HL-60/S4 treated with phorbol 12-myristate 13-acetate at 8.2 ng/mL for 4 days and 3 days (cell line): ENCODE data around the gene UNC119B.

Experiments
- in situ Hi-C: fragments of 300-500 bp; cut with MboI; formaldehyde crosslinking; loops from 2 replicates; pipeline ENCODE4 v1.15.0; 2022; ENCODE audit warnings: low sequenced_read_pairs

UNC119B gene

DNA sequence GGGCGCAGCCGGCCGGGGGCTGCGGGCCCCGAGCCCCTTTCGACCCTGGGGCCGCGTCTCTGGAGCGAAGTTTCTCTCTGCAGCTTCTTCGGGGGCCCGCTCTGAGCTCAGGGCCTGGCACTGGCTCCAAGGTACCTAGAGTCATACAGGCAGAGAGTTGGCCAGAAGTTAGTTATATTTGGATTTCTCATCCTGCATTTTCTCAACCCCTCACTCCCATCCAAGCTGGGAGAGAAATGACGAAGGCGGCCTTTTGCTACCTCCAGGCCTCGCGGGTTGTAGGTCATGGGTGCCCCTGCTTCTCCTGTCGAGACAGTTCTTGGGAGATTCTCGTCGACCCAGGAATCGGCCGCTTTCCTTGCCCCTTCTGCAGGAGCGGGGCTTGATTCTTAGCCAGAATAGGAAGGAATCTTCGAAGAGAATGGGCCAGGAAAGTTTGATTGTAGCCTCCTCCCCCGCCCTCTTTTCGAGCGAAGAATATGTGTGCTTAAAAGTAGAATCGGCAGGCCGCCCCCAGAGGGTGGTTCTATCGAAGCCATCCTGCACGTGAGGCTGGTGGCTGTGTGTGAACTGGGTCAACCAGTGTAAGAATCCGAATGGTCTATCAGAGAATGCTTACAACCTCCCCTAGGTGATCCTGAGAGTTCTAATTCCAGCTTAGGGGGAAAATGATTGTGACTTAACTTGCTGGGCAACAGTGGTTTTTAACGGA lies 22.5 kb upstream of the UNC119B start:
- in situ Hi-C loops = no loop called here

GRCh38 chr12:120688527-120689071 lies 21.7 kb upstream of the UNC119B start:
- in situ Hi-C loops = no loop called here

DNA sequence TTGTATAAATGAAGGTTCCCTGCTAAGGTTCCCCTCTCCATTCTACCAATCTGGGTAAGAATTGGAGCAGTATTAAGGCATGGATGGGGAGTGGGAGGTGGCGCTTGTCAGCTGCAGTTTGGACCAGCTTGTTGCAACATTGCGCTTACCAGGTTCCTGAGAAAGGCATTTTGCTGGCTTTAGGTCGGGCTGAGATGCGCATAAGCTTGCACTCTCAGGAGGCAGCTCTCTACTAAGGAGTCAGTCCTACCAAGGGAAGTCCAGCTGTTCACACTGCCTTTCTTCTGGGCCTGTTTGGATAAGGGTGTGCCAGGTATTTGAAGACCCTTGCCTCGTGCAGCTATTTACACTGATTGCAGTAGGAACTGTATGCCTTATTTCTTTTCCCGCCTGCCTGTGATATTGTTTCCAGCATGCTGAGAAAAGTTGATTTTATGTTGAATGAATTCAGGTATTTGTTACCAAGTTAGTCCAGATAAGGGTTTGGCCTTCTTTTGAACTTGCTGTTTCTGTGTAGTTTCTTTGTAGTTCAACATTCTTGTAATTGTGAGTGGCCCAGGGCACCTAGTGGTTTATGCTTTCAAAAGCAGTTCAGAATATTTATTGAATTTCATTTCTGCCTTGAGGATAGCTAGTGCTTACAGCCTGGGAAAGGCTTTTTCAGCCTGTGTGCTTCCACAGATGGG lies 20.7 kb upstream of the UNC119B start:
- in situ Hi-C loops = no loop called here

DNA sequence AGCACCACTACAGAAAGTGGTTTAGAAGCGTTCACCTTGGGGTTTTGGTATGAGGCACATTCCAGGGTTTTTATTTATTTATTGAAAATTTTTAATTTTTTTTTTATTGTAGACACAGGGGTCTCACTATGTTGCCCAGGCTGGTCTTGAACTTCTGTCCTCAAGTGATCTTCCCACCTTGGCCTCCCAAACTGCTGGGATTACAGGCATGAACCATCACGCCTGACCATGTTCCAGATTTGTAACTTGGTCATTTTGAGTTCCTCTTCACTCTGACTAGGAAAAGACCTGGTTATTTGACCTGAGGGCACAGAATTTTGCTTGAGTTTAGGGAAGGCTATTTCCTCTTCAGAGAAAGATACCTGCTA lies 20.2 kb upstream of the UNC119B start:
- in situ Hi-C loops = no loop called here

- in situ Hi-C loops = no loop called here
These were observed 19.3 kb upstream of the UNC119B start for GRCh38 chr12:120690978-120691377.

GRCh38 chr12:120692524-120693033 lies 17.7 kb upstream of the UNC119B start:
- in situ Hi-C loops = no loop called here

DNA sequence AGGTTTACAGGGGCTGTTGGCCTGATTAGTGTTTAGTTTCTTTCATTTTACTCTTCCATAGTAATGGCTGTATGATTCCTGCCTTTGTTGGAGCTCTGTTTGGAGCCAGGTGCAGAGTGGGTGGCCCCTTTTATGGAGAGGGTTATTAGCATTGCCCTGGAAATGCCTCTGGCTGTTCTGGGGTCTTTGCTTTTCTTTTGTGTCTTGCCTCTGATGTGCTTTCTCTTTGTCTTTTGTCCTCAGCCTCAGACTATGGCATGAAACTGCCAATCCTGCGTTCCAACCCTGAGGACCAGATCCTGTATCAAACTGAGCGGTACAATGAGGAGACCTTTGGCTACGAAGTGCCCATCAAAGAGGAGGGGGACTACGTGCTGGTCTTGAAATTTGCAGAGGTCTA lies 16.4 kb upstream of the UNC119B start:
- in situ Hi-C loops = no loop called here

- in situ Hi-C loops = no loop called here
These were observed 13.6 kb upstream of the UNC119B start for GRCh38 chr12:120696626-120697025.

- in situ Hi-C loops = no loop called here
These were observed 12.9 kb upstream of the UNC119B start for GRCh38 chr12:120697344-120697743.

- in situ Hi-C loops = no loop called here
These were observed 11.6 kb upstream of the UNC119B start for GRCh38 chr12:120698665-120699064.

- in situ Hi-C loops = no loop called here
These were observed 10.7 kb upstream of the UNC119B start for GRCh38 chr12:120699553-120699952.

DNA sequence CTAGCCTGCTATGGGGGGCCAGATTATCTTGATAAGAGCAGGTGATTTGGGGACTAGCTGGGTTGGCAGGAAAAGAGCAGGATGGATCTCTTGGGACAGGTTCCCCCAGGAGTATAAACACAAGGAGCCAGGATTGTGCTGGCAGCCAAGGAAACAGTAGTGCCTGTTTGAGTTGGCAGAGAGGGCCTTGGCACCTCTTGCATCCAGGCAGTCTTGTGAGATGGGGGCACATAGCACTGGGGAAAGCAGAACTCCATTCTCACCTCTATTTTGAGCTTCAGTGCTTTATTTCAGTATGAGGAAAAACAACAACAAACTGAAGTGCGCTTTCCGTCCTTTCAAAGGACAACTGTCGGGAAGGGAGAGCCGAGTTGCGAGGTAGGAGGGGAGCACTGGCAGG lies 9.4 kb upstream of the UNC119B start:
- in situ Hi-C loops = no loop called here

GRCh38 chr12:120702637-120703036 lies 7.6 kb upstream of the UNC119B start:
- in situ Hi-C loops = no loop called here

- in situ Hi-C loops = no loop called here
These were observed 6.8 kb upstream of the UNC119B start for GRCh38 chr12:120703311-120703942.

DNA sequence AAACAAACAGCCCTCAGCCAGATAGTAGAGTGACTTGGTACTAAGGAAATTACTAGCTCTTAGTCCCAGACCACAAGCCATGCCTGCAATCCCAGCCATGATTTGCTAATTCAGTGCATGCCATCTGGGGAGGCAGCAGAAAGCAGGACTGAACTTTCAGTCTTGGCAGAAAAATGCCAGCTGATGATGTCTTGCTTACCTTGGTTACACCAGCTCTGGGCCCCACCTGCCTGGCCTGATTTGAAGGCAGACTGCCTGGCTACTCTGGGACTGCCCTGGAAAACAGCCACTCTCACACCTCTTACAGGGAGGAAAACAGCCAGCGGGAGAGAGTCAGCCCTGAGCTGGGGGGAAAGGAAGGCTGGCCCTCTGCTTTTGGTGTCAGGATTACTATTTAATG lies 4.6 kb upstream of the UNC119B start:
- in situ Hi-C loops = no loop called here

DNA sequence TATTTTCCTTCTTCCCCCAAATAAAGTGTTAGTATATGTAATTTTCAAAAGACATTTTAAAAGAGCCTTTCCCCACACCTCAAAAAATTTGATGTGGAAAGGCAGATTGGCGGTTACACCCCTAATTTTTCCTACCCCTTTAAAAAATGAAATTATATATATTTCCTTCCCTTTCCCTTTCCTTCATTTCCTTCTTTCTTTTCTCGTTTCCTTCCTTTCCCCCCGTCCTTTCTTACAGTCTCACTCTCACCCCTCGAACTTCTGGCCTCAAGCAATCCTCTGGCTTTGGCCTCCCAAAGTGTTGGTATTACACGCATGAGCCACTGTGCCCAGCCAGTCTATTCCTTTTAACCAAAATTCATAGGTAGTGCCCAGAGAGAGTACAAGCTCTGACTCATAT lies 4.2 kb upstream of the UNC119B start:
- in situ Hi-C loops = no loop called here

GRCh38 chr12:120708651-120709050 lies 1.6 kb upstream of the UNC119B start:
- in situ Hi-C loops = no loop called here

DNA sequence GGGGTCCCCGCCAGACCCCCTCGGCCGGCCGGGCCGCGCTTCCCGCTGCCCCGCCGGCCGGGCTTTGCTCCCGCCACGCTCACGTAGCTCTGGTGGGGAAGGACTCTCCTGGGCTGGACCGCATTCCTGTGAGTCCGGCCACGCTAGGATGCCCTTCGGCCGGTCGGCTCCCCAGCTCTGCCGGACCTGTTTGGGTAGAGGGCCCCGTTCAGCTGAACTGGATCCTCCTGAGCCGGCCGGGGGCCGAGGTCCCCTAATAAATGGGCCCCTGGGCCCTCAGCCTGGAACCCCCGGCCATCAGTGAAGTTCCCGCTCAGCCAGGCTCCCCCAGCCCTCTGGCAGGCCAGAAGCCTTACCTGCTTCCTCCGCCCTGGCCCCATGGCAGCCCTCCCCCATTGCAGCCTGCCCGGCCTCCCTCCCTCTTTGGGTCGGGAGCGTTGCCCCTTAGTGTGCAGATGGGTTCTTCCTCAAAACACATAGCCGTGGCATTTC lies 593 bp downstream of the UNC119B start:
- in situ Hi-C loops = loop anchor here (10.0 kb wide), 2 partner anchors 56 to 126 kb away; partner anchors contain the start of gene POP5

- in situ Hi-C loops = loop anchor here (10.0 kb wide), 2 partner anchors 57 to 127 kb away; partner anchors contain the start of gene POP5
These were observed 1.2 kb downstream of the UNC119B start for GRCh38 chr12:120711411-120711810.

DNA sequence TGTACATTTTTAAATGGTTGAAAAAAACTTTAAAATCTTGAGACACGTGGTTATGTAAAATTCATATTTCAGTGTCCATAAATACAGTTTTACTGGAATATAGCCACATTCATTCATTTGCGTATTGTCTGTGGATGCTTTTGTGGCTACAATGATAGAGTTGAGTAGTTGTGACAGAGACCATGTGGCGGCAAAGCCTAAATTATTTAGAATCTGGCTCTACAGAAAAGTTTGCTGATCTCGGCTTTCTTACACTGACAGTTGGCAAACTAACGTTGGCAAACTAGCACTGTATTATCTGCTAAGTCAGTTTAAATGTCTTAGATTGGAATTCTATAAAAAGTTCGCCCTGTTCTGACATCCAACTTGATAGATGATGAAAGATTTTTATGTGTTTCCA lies 2.4 kb downstream of the UNC119B start:
- in situ Hi-C loops = loop anchor here (10.0 kb wide), 2 partner anchors 58 to 128 kb away; partner anchors contain the start of gene POP5

GRCh38 chr12:120713861-120714482 lies 3.7 kb downstream of the UNC119B start:
- in situ Hi-C loops = loop anchor here (10.0 kb wide), 2 partner anchors 59 to 129 kb away; partner anchors contain the start of gene POP5
